Measurements from ENCODE around the gene WEE2.
"Not testable (repeated sequence)": the region's sequence is repeated elsewhere in the genome, so short reads cannot be mapped to it uniquely, and the experiment has no call there.

Gene WEE2

DNA sequence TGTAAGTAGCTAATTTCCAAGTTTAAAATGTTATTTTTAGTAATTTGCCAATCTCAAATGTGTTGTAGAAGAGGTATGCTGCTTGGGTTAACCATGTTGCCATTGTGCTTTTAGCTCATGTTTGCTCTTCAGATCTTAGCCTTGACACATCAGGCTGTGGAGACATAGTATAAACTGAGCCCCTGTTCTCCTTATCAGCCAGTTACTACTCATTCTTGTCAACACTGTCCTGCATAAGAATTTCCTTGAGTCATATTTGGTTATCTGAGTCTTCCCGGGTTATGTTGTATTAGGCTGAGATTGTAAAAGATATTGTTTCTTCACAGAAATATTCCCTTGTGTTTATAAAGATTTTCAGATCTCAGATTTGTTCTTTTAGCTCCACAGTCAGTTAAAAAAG, 34.1 kb downstream of the WEE2 start:
- Mint-ChIP-seq H3K27me3 (no peaks in the 10 kb centered on the region), H3K4me3 (no peak overlapping the region), H3K9me3 (no peaks in the 10 kb centered on the region), H3K27ac (no peak overlapping the region), H3K36me3 (peaks cover 31 to 54% of the 10 kb centered on the region in 2 donors), H3K4me1 (peaks cover 17 to 38% of the 10 kb centered on the region in 2 donors)
- ATAC-seq (replicated peaks) (no peak), DNase-seq (no peak)

DNA sequence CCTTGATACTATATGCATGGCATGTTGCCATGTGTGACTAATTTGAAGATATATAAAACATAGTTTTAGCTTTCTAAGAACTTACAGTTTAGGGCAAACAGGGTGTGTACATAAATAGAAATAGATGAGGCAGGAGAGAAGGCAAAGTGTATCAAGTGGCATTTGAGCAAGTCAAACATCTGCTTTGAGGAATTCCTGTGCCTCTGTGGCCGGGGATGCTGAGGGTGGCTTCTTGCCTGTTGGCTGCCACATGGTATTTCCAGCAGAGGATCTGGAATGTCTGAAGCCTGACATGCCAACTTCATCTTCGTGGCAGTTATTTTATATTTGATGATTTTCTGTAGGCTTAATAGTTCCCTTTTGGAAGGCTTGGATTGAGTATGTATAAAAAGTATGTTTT, 36.0 kb downstream of the WEE2 start:
- Mint-ChIP-seq H3K27ac (no peak overlapping the region), H3K4me1 (peaks cover 15 to 33% of the 10 kb centered on the region in 2 donors), H3K36me3 (peaks cover 28 to 53% of the 10 kb centered on the region in 2 donors), H3K9me3 (no peaks in the 10 kb centered on the region), H3K27me3 (no peaks in the 10 kb centered on the region), H3K4me3 (no peak overlapping the region)
- ATAC-seq (replicated peaks) = no peak
- DNase-seq = no peak

DNA sequence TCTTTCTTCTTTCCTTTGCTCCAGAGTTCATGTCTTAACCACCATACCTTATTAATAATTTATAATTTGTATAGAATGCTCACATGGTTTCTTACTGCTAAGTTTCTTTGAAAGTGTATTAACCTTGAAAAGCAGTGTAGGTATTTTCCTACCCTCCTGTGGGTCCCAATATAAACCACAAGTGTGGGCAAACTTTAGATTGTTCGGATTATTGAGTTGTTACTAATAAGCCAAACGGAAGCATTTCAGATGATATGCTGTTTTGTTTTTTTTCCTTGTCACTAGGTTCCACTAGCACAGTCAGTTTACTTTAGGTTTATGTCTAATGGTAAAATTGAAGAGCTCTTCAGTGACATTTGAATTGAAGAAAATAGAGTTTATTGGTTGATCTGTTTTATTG, 40.2 kb downstream of the WEE2 start:
- no peak for ATAC-seq (replicated peaks)
- peaks cover 1 to 10% of the 10 kb centered on the region in 2 donors for H3K4me1 Mint-ChIP-seq
- no peak overlapping the region for H3K4me3 Mint-ChIP-seq
- no peak overlapping the region for H3K27ac Mint-ChIP-seq
- H3K36me3 Mint-ChIP-seq = peaks cover 45 to 63% of the 10 kb centered on the region in 2 donors
- H3K27me3 Mint-ChIP-seq = no peaks in the 10 kb centered on the region
- H3K9me3 Mint-ChIP-seq = peaks cover 4 to 7% of the 10 kb centered on the region in 2 donors
- no peak for DNase-seq

DNA sequence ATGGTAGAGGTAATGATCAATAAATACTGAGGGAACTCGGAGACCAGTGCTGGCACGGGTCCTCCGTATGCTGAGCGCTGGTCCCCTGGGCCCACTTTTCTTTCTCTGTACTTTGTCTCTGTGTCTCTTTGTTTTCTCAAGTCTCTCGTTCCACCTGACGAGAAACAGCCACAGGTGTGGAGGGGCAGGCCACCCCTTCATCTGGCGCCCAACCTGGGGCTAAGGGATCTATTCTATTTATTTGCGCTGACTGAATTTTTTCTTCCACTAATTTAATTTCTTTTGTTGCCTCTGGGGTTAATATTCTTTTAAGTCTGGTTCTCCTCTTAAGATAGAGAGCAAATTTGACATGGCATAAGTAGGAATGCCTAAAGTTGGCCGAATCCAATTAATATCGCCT, 43.8 kb downstream of the WEE2 start:
- H3K27me3 Mint-ChIP-seq; DNase-seq; H3K9me3 Mint-ChIP-seq; ATAC-seq (replicated peaks); H3K27ac Mint-ChIP-seq; H3K4me3 Mint-ChIP-seq; H3K4me1 Mint-ChIP-seq: not testable (repeated sequence)
- H3K36me3 Mint-ChIP-seq = peaks cover 63 to 76% of the 10 kb centered on the region in 2 donors

DNA sequence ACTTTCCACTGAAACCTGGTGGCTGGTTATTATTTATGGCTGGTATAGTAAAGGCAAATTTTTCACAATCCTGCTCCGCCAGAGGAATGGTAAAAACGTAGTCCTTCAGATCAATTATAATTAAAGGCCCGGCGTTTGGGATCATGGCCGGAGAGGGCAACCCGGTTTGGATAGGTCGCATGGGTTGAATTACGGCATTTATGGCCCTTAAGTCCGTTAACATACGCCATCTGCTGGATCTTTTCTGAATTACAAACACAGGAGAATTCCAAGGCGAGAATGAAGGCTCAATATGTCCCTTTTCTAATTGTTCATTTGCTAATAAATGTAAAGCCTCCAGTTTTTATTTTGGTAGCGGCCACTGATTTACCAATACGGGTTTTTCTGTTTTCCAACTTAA, 44.5 kb downstream of the WEE2 start:
- DNase-seq (no peak), ATAC-seq (replicated peaks) (no peak)
- Mint-ChIP-seq H3K4me3 (no peak overlapping the region), H3K27me3 (no peaks in the 10 kb centered on the region), H3K4me1 (peaks cover 2 to 6% of the 10 kb centered on the region in 2 donors), H3K27ac (no peak overlapping the region), H3K36me3 (peaks cover 66 to 83% of the 10 kb centered on the region in 2 donors), H3K9me3 (peaks cover 4 to 7% of the 10 kb centered on the region in 2 donors)

DNA sequence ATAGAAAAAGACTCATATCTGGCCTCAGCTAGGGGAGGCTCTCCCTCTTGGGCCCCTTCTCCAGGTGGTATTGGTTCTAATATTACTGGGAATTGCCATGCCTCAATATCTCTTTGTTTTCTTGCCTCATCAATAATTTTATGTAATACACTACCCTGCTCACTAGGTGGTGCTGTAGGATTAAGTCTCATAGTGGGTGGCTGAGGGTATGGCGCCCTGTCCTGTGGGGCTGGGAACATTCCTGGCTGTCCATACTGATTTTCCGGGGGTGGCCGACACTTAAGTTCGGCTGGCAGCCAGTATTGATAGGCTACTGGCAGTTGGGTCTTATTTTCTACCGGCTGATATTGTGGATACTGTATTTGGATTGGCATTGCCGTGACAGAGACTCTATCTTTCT, 46.8 kb downstream of the WEE2 start:
- H3K27me3 Mint-ChIP-seq = no peaks in the 10 kb centered on the region
- peaks cover 4 to 7% of the 10 kb centered on the region in 2 donors for H3K9me3 Mint-ChIP-seq
- peaks cover 2 to 6% of the 10 kb centered on the region in 2 donors for H3K4me1 Mint-ChIP-seq
- peaks cover 77 to 93% of the 10 kb centered on the region in 2 donors for H3K36me3 Mint-ChIP-seq
- ATAC-seq (replicated peaks) (no peak), DNase-seq (no peak)
- no peak overlapping the region for H3K27ac Mint-ChIP-seq
- no peak overlapping the region for H3K4me3 Mint-ChIP-seq

DNA sequence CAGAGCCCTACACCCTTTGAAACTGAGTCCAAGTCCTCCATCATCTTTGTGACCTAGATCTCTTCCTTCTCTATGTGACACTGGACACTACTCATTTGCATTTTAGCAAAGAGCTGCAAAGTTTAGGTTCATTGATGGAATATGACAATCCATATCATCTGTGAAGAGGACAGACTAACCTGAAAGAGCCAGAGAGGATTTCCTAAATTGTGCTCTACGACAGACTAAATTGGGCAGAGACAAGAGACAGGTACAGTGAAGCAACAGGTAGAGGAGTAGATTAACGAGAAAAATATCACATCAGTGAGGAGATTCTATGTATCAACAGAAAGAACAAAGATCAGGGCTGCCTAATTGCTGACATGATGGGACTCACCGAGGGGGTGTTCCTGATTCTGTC, 55.6 kb downstream of the WEE2 start, which contains the start of gene TAS2R3:
Gene TAS2R3, plus strand, starts transcription at position 301 of the 400 bp plus-strand sequence. Its CDS starts 62 bp downstream, at position 363.
- H3K27me3 Mint-ChIP-seq = no peaks in the 10 kb centered on the region
- H3K36me3 Mint-ChIP-seq = peaks cover 61 to 69% of the 10 kb centered on the region in 2 donors
- H3K4me3 Mint-ChIP-seq = no peak within 1 kb of the TSS
- H3K27ac Mint-ChIP-seq = no peak within 1 kb of the TSS
- no peaks in the 10 kb centered on the region for H3K4me1 Mint-ChIP-seq
- DNase-seq = no peak
- ATAC-seq (replicated peaks) = no peak
- no peaks in the 10 kb centered on the region for H3K9me3 Mint-ChIP-seq

DNA sequence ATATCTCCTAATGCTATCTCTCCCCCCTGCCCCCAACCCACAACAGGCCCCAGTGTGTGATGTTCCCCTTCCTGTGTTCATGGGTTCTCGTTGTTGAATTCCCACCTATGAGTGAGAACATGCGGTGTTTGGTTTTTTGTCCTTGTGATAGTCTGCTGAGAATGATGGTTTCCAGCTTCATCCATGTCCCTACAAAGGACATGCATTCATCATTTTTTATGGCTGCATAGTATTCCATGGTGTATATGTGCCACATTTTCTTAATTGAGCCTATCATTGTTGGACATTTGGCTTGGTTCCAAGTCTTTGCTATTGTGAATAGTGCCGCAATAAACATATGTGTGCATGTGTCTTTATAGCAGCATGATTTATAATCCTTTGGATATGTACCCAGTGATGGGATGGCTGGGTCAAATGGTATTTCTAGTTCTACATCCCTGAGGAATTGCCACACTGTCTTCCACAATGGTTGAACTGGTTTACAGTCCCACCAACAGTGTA, 62.0 kb downstream of the WEE2 start:
- not testable (repeated sequence) for H3K4me3 Mint-ChIP-seq; H3K9me3 Mint-ChIP-seq; H3K27ac Mint-ChIP-seq; H3K27me3 Mint-ChIP-seq; DNase-seq; H3K4me1 Mint-ChIP-seq; ATAC-seq (replicated peaks)
- peaks cover 41 to 67% of the 10 kb centered on the region in 2 donors for H3K36me3 Mint-ChIP-seq

DNA sequence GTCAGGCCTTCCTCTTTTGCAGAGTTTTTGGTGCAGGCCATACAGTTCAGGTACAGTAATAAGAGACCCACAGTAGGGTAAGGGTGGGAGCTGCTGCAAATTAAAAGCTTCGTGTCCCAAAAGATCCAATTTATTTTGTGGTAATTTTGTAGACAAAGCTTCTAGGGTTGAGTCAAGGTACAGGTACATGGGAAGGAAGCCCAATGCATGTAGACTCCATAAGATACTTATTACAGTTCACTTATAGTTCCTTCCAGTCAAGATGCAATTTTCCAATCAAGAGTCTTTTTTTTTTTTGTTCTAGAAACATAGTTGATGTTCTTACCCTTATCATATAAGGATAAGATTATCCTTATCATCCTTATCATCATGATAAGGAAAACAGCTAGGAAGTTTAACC, 68.2 kb downstream of the WEE2 start, which contains the start of gene TAS2R4:
Gene TAS2R4, plus strand, starts transcription at position 301 of the 400 bp plus-strand sequence. CDS start 1,815 bp downstream, outside the sequence.
- ATAC-seq (replicated peaks) = no peak
- Mint-ChIP-seq H3K4me1 (peaks cover 0 to 6% of the 10 kb centered on the region in 2 donors), H3K27me3 (no peaks in the 10 kb centered on the region), H3K36me3 (peaks cover 51 to 60% of the 10 kb centered on the region in 2 donors), H3K27ac (no peak within 1 kb of the TSS), H3K4me3 (no peak within 1 kb of the TSS), H3K9me3 (peaks cover 0 to 4% of the 10 kb centered on the region in 2 donors)
- DNase-seq = no peak
